CD4-positive, alpha-beta T cell (primary cell): Measurements from ENCODE around the gene PRLHR. TPM values are rescaled to one million over a fixed set of nuclear protein-coding genes. Genes with fewer than 3 reads are reported as not detected.

Source experiments
- ATAC-seq: fragments of 200-7000 bp; cut with Tn5 transposase; one replicate; pipeline ENCODE4 v1.10.0; 2022; ENCODE audit warnings: mild to moderate bottlenecking; ENCODE audit not compliant: poor library complexity
- CTCF ChIA-PET: fragments of 350-600 bp; sonication (Branson Sonifier 250); formaldehyde crosslinking; loops from one replicate; lab custom pipeline; 2021; ENCODE audit warnings: antibody characterized with exemption, inconsistent platforms; lab: Charles Lee
- POLR2A ChIA-PET: fragments of 350-600 bp; sonication (Branson Sonifier 250); formaldehyde crosslinking; loops from one replicate; lab custom pipeline; 2021; ENCODE audit warnings: antibody characterized with exemption, inconsistent platforms; lab: Charles Lee
- DNase-seq, 14 experiments: peaks; one replicate each; pipeline ENCODE4 v3.0.0-alpha.2; 2013 to 2020; ENCODE audit warnings: mixed read lengths in 2 of 14
- H3K27ac ChIP-seq, 2 donors: one replicate each; pipeline versions ENCODE4 v1.5.1 to v1.7.0; 2013; ENCODE audit warnings: low read length in 2 of 2, low read depth in 1 of 2, mild to moderate bottlenecking in 1 of 2
- H3K27me3 ChIP-seq, 2 experiments: 1 replicate in 1 of 2; 2 replicates in 1 of 2; pipeline versions ENCODE4 v1.6.1 to v1.7.0; 2013; ENCODE audit warnings: low read length in 2 of 2, control low read depth in 1 of 2, mild to moderate bottlenecking in 1 of 2, moderate library complexity in 1 of 2; ENCODE audit not compliant: insufficient read depth in 2 of 2, control insufficient read depth in 1 of 2
- H3K36me3 ChIP-seq: one replicate; pipeline ENCODE4 v1.6.1; 2013; ENCODE audit warnings: low read length, control low read depth; ENCODE audit not compliant: insufficient read depth
- H3K4me1 ChIP-seq: one replicate; pipeline ENCODE4 v1.6.1; 2013; ENCODE audit warnings: low read length, control low read depth; ENCODE audit not compliant: insufficient read depth
- H3K4me3 ChIP-seq: one replicate; pipeline ENCODE4 v1.5.1; 2013; ENCODE audit warnings: mild to moderate bottlenecking, low read length, moderate library complexity
- H3K9me3 ChIP-seq, 2 experiments: 1 replicate in 1 of 2; 2 replicates in 1 of 2; pipeline versions ENCODE4 v1.6.1 to v1.7.0; 2013; ENCODE audit warnings: low read length in 2 of 2, mild to moderate bottlenecking in 2 of 2, control low read depth in 1 of 2, moderate library complexity in 1 of 2; ENCODE audit not compliant: control insufficient read depth in 1 of 2, insufficient read depth in 1 of 2
- H3K27ac Mint-ChIP-seq: one replicate; pipeline ENCODE4 v1.8.0; 2020; ENCODE audit warnings: mixed read lengths
- H3K27me3 Mint-ChIP-seq: one replicate; pipeline ENCODE4 v1.8.0; 2021; ENCODE audit warnings: mixed read lengths
- H3K36me3 Mint-ChIP-seq: one replicate; pipeline ENCODE4 v1.8.0; 2021; ENCODE audit warnings: low read depth, mixed read lengths
- H3K4me1 Mint-ChIP-seq: one replicate; pipeline ENCODE4 v1.8.0; 2021; ENCODE audit warnings: low read depth, mixed read lengths
- H3K4me3 Mint-ChIP-seq: one replicate; pipeline ENCODE4 v1.8.0; 2020; ENCODE audit warnings: mild to moderate bottlenecking, mixed read lengths
- H3K9me3 Mint-ChIP-seq: one replicate; pipeline ENCODE4 v1.8.0; 2020; ENCODE audit warnings: mixed read lengths
- CTCF ChIP-seq: fragments of 200-600 bp; IDR thresholded peaks from one replicate; pipeline ENCODE4 v1.8.0; 2022; ENCODE audit warnings: antibody characterized with exemption, mild to moderate bottlenecking
- intact Hi-C, 2 experiments: fragments of 100-400 bp; cut with DNase I in 1 of 2; cut with micrococcal nuclease in 1 of 2; formaldehyde crosslinking; loops; one replicate each; pipeline versions ENCODE4 v1.15.1 to v1.9.0; 2023 to 2025; cut with DNase I, micrococcal nuclease
- total RNA-seq, 174 experiments: library from RNA in 2 of 174; stranded (reverse) in 2 of 174; gene quantifications; one replicate each; pipeline ENCODE4 v1.2.3 and lab custom pipeline; 2021 to 2026

The PRLHR gene
- total RNA-seq, 2 experiments from 2014 or later: not detected

GRCh38 chr10:118562851-118563250 lies 32.6 kb downstream of the PRLHR start:
- H3K4me1 Mint-ChIP-seq: no peaks in the 10 kb centered on the region
- Histone ChIP-seq H3K27me3 (peaks cover 2 to 6% of the 10 kb centered on the region in 2 experiments), H3K36me3 (no peaks in the 10 kb centered on the region), H3K27ac (no peak overlapping the region), H3K4me1 (no peaks in the 10 kb centered on the region), H3K4me3 (no peak overlapping the region), H3K9me3 (no peaks in the 10 kb centered on the region)
- DNase-seq (no peak), ATAC-seq (no peak)
- H3K9me3 Mint-ChIP-seq: no peaks in the 10 kb centered on the region
- ChIA-PET CTCF (no interaction called here), POLR2A (no interaction called here)
- TF ChIP-seq CTCF: no peak
- H3K27ac Mint-ChIP-seq: no peak overlapping the region
- no peak overlapping the region for H3K4me3 Mint-ChIP-seq
- H3K36me3 Mint-ChIP-seq: no peaks in the 10 kb centered on the region
- intact Hi-C loops: no loop called here
- peaks cover 20% of the 10 kb centered on the region for H3K27me3 Mint-ChIP-seq

DNA sequence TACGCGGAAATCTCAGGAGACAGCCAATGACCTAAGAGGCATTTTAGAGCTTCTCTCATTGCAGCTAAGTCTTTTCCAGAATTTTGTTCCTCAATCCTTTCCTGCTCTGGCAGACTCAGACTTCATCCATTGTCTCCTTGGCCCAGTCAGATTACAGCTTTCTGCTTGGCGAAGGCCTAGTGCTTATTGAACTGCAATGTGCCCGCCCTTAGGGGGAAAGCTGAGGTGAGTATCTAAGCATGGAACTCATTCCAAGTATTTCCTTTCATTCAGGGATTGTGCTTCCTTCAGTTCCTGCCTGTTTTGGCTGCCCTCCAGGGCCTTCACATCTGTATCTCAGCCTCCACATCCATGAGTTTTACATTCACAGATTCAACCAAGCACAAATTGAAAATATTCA lies 37.5 kb downstream of the PRLHR start:
- Histone ChIP-seq H3K36me3 (no peaks in the 10 kb centered on the region), H3K4me1 (no peaks in the 10 kb centered on the region), H3K9me3 (peaks cover 0 to 7% of the 10 kb centered on the region in 2 experiments), H3K27me3 (peaks cover 10 to 33% of the 10 kb centered on the region in 2 experiments), H3K4me3 (no peak overlapping the region), H3K27ac (no peak overlapping the region)
- TF ChIP-seq CTCF: no peak
- H3K27me3 Mint-ChIP-seq: peaks cover 55% of the 10 kb centered on the region
- ChIA-PET POLR2A (no interaction called here), CTCF (no interaction called here)
- no peaks in the 10 kb centered on the region for H3K36me3 Mint-ChIP-seq
- H3K4me3 Mint-ChIP-seq: no peak overlapping the region
- no peak overlapping the region for H3K27ac Mint-ChIP-seq
- H3K4me1 Mint-ChIP-seq: no peaks in the 10 kb centered on the region
- intact Hi-C loops: no loop called here
- H3K9me3 Mint-ChIP-seq: peaks cover 2% of the 10 kb centered on the region
- ATAC-seq (no peak), DNase-seq (no peak)

DNA sequence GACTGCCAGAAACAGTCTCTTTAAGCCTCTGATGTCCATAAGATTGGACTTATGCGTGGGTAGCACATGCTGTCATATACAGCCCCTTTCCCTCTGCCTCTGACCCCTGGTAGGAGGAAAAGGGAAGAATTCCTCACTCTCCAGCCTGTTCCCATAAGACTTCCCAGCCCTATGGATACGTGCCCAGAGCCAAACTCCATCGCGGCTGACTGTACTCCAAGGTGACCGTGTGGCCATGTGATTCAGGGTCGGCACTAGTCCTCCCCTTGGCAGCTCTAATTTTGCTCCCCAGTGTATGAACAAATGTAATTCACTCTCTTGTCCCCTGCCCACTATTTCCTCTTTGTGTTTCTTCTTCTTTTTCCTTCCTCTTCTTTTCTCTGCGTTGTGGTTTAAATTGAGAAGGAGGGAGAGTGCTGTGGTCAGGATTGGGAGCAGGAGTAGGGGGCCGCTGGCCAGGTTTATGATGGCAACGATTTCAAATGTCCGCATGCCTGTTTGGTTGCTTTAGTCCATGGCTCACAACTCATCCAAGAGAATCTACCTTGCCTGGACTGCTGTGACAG lies 43.8 kb downstream of the PRLHR start:
- no peak for ATAC-seq
- peaks cover 73% of the 10 kb centered on the region for H3K27me3 Mint-ChIP-seq

More for the DNA sequence above, 43.8 kb downstream of the PRLHR start:
- Histone ChIP-seq H3K27me3 (peaks cover 20 to 41% of the 10 kb centered on the region in 2 experiments), H3K4me3 (no peak overlapping the region), H3K9me3 (peaks cover 0 to 7% of the 10 kb centered on the region in 2 experiments), H3K4me1 (no peaks in the 10 kb centered on the region), H3K27ac (no peak overlapping the region), H3K36me3 (no peaks in the 10 kb centered on the region)
- Mint-ChIP-seq H3K4me3 (no peak overlapping the region), H3K36me3 (no peaks in the 10 kb centered on the region), H3K27ac (no peak overlapping the region), H3K4me1 (no peaks in the 10 kb centered on the region), H3K9me3 (peaks cover 2% of the 10 kb centered on the region)
- no peak for DNase-seq
- intact Hi-C loops: no loop called here
- POLR2A ChIA-PET: no interaction called here
- CTCF ChIA-PET: no interaction called here
- no peak for TF ChIP-seq CTCF
